HG03097 (cell line): ENCODE data around the gene FRMD4A.
"Not testable (repeated sequence)": the region's sequence is repeated elsewhere in the genome, so short reads cannot be mapped to it uniquely, and the experiment has no call there.

ENCODE experiments used
- ATAC-seq: cut with Tn5 transposase; IDR thresholded peaks from one replicate; pipeline ENCODE4 v1.9.1; 2021; ENCODE audit not compliant: unreplicated experiment, low FRiP score

Gene FRMD4A

DNA sequence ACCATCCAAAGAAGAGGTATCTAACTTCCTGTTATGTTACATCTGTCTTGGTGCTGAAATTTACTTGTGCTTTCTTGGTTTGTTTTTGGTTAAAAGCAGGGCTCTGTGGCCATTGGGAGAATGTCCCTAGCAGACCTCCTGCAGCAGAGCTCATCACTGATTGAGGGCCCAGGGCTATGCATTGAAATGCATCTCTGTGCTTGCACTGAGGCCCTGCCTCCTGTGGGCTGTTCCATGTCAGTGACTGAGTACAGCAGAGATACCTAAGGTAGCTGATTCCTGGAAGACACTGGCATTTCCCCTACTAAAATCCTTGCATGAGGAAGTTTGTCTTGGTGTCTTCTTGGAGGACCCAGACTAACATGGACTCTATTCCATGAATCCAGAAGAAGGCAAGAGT is 213.9 kb downstream of the FRMD4A start:
- ATAC-seq: no peak

- no peak for ATAC-seq
Observed at GRCh38 chr10:14116021-14116420, 214.7 kb downstream of the FRMD4A start.

DNA sequence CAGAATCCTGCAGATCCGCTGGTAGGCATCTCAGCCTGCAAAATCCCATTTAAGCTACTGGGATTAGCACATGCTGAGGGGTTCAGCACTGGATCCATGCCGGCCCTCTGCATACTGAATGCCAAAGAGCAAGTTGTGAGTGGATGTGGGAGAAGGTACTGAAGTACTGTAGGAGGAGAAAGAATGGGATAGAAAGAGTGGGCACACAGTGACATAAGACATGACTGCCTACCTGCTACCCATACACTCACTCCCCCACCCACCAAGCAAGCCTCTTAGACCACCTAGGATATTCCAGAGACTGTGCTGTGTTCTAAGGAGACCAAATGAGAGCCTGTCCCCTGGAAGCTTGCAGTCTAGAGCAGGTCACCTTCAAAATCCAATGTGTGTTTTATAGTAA is 215.9 kb downstream of the FRMD4A start:
- ATAC-seq: no peak

- ATAC-seq: no peak
Observed at GRCh38 chr10:14112056-14112455, 218.7 kb downstream of the FRMD4A start.

GRCh38 chr10:14111208-14111607 is 219.5 kb downstream of the FRMD4A start:
- no peak for ATAC-seq

DNA sequence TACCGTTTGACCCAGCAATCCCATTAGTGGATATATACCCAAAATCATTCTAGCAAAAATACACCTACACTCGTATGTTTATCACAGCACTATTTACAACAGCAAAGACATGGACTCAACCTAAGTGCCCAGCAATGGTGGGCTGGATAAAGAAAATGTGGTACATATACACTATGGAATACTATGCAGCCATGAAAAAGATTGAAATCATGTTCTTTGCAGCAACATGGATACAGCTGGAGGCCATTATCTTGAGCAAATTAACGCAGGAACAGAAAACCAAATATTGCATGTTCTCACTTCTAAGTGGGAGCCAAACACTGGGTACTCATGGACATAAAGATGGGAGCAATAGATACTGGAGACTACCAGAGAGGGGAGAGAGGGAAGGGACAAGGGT is 223.9 kb downstream of the FRMD4A start:
- no peak for ATAC-seq

- no peak for ATAC-seq
Observed at GRCh38 chr10:14102056-14102455, 228.7 kb downstream of the FRMD4A start.

GRCh38 chr10:14099885-14100284 is 230.8 kb downstream of the FRMD4A start:
- no peak for ATAC-seq

GRCh38 chr10:14093730-14094484 is 236.8 kb downstream of the FRMD4A start:
- no peak for ATAC-seq

DNA sequence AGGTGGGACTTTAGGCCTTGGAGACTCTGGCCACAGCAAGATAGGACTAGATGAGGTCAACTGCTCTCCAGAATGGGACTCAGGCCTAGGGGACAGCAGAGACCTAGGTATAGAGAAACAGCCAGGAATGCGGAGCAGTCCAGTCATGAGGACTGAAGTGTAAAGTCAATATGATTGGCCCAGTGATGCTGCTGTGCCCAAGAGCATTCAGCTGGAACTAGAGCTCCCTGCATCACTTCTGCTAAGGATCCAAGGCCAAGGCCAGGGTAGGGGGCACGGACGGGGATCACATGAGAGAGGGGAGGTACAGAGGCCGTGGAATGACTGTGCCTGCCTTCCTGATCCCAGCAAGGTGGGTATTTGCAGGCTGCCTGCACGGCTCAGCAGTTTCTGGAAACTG is 237.9 kb downstream of the FRMD4A start:
- ATAC-seq: no peak

GRCh38 chr10:14089556-14090292 is 241.0 kb downstream of the FRMD4A start:
- ATAC-seq: no peak

- no peak for ATAC-seq
Observed at GRCh38 chr10:14087566-14087965, 243.2 kb downstream of the FRMD4A start.

DNA sequence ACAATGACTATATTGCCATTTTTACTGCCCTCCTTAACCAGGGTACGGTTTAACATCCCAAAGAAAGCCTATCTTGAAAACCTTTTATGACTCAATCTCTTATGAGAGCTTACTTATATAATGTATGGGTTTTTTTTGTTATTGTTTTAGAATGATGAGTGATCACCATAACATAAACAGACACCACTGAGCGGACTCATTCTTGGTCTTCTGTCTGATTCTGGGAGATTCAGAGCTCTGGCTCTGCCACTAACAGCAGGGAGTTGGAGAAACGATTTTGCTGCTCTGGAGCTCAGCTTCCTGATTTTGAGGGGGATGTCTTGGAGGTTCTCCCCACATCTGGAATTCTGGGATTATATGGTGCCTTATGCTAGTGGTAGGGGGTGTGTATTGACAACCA is 244.1 kb downstream of the FRMD4A start:
- no peak for ATAC-seq

DNA sequence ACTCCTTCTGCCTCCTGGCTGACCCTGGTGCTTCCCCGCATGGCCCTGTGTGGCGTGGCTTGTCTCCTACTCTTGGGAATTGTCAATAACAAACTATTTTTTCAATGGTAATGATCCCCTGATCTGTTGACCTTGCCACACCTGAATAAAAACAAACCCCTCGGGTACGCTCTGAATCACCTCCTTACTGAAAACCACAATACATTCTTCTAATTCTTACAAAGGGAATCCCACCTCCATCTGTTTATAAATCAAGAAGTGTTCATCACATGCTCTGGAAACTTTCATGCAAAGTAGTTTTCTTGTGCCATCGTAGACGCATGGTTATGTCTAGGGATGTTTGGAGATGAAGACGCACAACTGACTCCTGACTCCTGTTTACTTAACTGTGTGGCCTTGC is 245.8 kb downstream of the FRMD4A start:
- ATAC-seq: no peak

GRCh38 chr10:14080795-14081194 is 249.9 kb downstream of the FRMD4A start:
- no peak for ATAC-seq

- no peak for ATAC-seq
Observed at GRCh38 chr10:14077430-14077829, 253.3 kb downstream of the FRMD4A start.

GRCh38 chr10:14074062-14074884 is 256.5 kb downstream of the FRMD4A start:
- ATAC-seq: no peak

DNA sequence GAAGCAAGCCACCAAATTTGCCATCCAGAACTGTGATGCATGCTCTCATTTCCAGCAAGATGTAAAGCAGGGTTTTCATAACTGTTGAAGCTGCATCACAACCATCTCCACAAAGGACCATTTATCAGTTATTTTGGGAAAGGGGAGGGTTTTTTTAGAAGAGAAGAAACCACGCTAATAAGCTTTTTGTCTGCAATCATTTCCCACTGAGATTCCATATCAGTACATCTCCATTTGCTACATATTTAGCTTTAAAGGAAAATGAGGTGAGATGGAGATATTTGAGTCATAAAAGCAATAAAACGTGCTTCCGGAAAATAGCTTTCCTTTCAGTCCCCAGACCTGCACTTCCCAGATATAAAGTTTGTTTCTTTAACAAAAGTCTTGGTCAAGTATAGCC is 258.2 kb downstream of the FRMD4A start:
- no peak for ATAC-seq

- ATAC-seq: no peak
Observed at GRCh38 chr10:14071956-14072355, 258.8 kb downstream of the FRMD4A start.

- no peak for ATAC-seq
Observed at GRCh38 chr10:14068601-14069250, 262.0 kb downstream of the FRMD4A start.

DNA sequence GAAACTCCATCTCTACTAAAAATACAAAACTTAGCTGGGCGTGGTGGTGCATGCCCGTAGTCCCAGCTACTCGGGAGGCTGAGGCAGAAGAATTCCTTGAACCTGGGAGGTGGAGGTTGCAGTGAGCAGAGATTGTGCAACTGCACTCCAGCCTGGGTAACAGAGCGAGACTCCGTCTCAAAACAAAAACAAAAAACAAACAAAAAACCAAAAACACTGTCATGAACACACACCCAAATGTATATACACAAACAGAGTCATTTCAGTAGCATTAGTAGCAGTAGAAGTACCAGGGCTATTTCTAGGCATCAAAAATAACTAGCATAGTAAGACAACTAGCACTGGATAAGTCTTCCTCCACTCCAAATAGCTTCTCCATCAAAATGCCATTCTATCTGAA is 263.1 kb downstream of the FRMD4A start:
- not testable (repeated sequence) for ATAC-seq
